Measurements from ENCODE around the gene ARNT2.

ARNT2 gene

DNA sequence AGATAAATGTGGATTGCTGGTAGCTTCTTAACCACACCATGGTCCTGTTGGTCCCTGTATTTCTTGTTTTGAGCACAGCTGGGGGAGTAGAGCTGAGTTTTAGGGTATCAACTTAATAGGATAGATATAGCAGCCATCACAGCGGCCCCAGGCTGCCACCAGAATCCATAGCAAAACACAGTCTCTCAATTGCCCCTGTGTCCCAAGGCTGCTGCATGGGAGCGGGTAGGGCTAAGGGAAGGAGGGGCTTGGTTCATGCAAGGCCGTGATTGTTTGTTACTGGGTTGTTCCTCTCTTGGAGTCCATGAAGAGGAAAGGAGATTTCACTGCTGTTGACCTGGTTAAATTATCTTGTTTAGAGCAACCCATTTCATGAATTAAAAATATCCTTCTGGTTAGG is 22.1 kb downstream of the ARNT2 start:
- Mint-ChIP-seq H3K9me3 (no peaks in the 10 kb centered on the region), H3K4me1 (no peaks in the 10 kb centered on the region), H3K4me3 (no peak overlapping the region), H3K27me3 (peaks cover 30% of the 10 kb centered on the region), H3K27ac (no peak overlapping the region)
- no peak for DNase-seq
- ATAC-seq, result no peak

DNA sequence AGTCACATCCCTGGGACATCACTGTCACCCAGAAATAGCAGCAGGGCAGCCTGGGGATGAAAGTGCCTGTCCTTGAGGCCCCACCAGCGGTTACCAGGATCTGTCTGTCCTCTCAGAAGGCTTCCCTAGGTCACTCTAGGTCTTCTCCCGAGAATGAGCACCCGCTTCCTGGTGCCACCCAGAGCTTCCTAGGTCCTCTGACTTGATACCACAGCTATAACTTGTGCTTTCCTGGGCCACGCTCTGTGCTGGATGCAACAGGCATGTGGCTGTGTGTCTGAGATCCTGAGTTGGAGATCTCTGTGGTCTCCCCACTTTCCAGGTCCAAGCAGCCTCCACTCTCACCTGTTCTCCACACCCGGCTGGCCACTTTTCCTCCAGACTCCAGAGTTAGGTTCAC is 25.8 kb downstream of the ARNT2 start:
- no peak overlapping the region for H3K27ac Mint-ChIP-seq
- H3K4me1 Mint-ChIP-seq, result no peaks in the 10 kb centered on the region
- H3K9me3 Mint-ChIP-seq, result no peaks in the 10 kb centered on the region
- DNase-seq (no peak), ATAC-seq (no peak)
- H3K27me3 Mint-ChIP-seq, result peaks cover 34% of the 10 kb centered on the region
- no peak overlapping the region for H3K4me3 Mint-ChIP-seq

DNA sequence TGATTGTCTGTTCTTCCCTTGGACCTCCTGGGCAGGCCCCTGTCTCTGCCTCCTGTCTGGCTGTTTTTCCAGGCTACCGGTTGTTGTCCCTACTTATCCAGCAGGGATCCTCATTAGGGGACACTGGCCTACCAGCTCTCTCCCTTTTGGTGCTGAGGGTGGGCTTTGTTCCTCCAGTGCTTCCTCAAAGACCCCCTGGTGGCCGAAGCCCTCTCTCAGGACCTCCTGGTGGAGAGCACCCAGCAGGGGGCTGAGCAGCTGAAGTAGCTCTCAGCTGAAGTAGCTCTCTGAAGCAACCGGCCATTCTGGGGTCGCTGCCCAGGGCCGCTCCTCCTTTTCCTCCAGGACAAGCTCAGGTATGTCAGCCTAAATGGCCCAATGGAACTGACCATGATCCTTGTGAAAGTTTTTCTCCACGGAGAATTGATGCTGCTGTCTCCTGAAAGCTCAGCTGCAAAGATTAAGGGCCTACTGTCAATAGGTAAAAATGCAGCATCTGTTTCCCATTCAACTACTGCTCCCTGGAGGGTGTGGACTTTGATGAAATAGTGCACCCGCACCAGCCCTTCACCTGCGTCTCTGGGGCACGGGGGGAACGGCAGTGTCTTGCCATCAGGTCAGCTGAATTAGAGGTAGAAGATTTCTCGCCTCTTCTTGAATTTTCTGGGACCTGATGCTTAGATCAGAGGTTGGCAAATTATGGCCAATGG is 27.6 kb downstream of the ARNT2 start:
- peaks cover 28% of the 10 kb centered on the region for H3K27me3 Mint-ChIP-seq

DNA sequence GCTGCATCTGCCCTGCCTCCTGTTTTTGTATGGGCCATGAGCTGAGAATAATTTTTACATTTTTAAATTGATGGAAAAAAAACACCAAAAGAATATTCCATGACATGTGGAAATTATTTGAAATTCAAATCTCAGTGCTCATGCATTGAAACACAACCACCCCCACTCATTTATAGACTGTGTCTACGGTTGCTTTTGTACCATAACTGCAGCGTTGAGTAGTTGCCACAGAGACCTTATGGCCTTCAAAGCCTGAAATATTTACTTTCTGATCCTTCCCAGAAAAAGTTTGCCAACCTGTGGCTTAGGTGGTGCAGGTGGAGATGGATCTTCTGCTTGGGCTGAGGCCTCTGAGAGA is 28.1 kb downstream of the ARNT2 start:
- ATAC-seq (no peak), DNase-seq (no peak)
- Mint-ChIP-seq H3K27ac (no peak overlapping the region), H3K27me3 (peaks cover 33% of the 10 kb centered on the region), H3K4me1 (peaks cover 6% of the 10 kb centered on the region), H3K4me3 (no peak overlapping the region), H3K9me3 (no peaks in the 10 kb centered on the region)

More for the DNA sequence above, 27.6 kb downstream of the ARNT2 start:
- Mint-ChIP-seq H3K4me1 (peaks cover 3% of the 10 kb centered on the region), H3K9me3 (no peaks in the 10 kb centered on the region), H3K27ac (no peak overlapping the region), H3K4me3 (no peak overlapping the region)
- DNase-seq (no peak), ATAC-seq (no peak)

DNA sequence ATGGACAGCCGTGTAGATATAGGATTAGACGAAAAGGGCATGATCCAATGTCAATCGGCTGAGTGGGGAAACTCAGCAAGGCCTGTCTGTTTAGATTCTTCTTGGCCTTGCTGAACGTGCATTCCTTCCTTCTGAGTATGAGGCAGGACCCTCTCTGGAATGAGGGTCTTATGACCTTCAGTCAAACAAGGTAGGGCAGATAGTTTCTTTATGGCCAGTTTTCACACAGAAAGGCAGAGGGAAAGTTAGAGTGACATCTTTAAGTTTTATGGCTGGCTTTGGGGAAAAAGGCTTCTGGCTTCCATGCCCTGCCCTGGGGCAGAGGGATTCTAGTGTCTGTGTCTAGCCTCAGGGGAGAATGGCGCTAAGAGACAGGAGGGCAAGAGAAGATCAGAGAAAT is 29.7 kb downstream of the ARNT2 start:
- DNase-seq (no peak), ATAC-seq (no peak)
- H3K27me3 Mint-ChIP-seq, result peaks cover 36% of the 10 kb centered on the region
- H3K27ac Mint-ChIP-seq, result no peak overlapping the region
- H3K4me3 Mint-ChIP-seq, result no peak overlapping the region
- no peaks in the 10 kb centered on the region for H3K9me3 Mint-ChIP-seq
- H3K4me1 Mint-ChIP-seq, result peaks cover 6% of the 10 kb centered on the region

DNA sequence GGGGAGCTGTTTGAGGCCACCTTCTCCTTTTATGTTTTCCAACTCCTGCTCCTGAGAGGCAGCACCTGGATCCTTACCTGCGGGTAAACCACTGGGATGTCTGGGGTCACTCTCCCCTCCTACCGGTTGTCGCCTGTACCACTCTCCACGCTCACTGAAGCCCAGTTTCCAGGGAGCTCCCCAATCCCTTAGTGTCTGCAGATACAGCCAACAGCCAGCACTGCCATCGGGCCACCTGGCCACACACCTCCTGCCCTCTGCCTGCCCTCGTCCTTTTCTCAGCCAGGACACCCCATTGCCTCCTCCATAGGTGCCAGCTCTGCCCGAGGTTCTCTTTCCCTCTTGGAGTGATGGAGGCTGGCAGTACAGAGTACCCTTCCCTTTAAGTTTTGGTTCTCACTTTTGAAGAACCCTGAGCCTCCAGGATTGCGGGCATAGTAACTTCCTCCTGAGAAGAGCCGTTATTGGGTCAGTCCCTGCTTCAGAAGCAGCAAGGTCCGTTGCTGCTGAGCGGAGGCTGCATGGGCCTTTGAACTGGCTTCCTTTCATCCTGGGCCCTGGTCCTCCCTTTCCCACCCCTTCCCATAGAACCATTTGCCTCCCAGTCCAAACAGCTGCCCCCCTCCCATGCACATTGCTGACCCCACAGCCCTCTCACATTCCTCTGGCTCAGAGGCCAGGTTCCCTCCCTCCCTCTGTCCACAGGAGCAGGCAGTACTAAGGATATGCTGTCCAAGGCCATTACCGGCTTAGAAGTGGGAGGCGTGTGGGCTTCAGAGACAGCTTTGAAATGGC is 30.9 kb downstream of the ARNT2 start:
- DNase-seq (no peak), ATAC-seq (no peak)
- H3K9me3 Mint-ChIP-seq, result no peaks in the 10 kb centered on the region
- no peak overlapping the region for H3K4me3 Mint-ChIP-seq
- H3K27me3 Mint-ChIP-seq, result peaks cover 25% of the 10 kb centered on the region
- peaks cover 6% of the 10 kb centered on the region for H3K4me1 Mint-ChIP-seq
- H3K27ac Mint-ChIP-seq, result no peak overlapping the region

DNA sequence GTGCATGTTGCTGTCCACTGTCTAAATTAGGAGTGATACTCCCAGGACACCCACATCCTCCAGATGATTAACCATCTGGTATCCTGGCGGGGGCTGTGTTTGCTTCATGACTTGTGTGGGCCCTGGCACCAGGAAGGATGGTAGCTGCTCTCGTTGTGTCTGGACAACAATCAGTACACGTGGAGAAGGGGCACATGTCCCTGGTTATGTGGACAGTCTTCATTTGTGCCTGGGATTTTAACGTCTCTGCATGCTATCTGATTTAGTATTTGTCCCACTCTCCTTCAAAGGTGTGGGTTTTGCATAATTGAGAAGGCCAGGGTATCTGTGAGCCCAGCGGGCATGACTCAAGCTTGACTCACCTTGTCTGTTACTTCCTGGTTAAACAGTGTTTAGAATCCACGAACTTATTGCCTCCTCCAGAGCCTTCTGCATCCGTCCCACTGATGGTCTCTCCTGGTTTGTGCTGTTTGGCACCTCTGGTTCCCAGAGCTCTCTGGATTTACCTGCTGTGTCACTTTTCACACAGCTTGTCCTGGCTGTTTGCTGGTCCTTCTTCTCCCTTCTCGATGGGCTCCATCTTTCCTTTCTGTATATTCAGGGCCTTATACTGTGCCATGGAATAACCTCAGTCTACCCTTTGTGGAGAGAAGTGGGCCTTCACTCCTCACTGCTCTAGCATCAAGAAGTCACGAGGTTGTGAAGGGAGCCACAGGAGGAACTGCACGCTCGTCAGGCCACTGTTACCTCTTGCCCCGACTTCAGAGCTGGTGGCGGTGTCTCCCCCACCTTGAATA is 32.5 kb downstream of the ARNT2 start:
- DNase-seq, result no peak
- Mint-ChIP-seq H3K27ac (peak overlapping the region in 1 of 2 donors; percentile 9), H3K4me1 (peaks cover 6% of the 10 kb centered on the region), H3K27me3 (peaks cover 17% of the 10 kb centered on the region), H3K4me3 (no peak overlapping the region), H3K9me3 (no peaks in the 10 kb centered on the region)
- ATAC-seq, result no peak

DNA sequence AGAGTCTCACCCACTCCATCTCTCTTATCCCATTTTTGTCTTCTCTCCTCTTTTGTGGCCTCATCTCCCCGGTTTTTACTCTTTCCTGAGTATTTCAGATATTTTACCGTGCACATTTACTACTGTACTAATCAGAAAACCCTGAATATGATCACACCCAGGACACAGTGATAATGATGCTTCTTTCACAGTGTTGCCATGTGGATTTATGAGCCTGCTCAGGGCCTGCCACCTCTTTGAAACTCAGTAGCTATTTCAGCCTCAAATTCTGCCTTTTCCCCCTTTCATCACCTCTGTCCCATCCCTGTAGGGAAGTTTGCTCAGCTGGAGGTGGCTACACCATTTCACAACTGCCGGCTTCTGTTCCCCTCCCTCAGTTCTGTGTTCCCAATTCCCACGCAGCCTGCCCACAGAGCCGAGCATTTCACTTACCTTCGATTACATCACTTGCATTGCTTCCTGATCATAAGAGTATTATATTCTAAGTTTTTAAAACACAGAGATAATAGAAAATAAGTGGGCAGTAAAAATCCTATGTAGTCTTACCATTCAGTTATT is 33.2 kb downstream of the ARNT2 start:
- H3K27ac Mint-ChIP-seq, result peak overlapping the region in 1 of 2 donors; percentile 34
- peaks cover 19% of the 10 kb centered on the region for H3K27me3 Mint-ChIP-seq
- H3K9me3 Mint-ChIP-seq, result no peaks in the 10 kb centered on the region
- ATAC-seq, result no peak
- no peak for DNase-seq
- no peak overlapping the region for H3K4me3 Mint-ChIP-seq
- H3K4me1 Mint-ChIP-seq, result peaks cover 6% of the 10 kb centered on the region

DNA sequence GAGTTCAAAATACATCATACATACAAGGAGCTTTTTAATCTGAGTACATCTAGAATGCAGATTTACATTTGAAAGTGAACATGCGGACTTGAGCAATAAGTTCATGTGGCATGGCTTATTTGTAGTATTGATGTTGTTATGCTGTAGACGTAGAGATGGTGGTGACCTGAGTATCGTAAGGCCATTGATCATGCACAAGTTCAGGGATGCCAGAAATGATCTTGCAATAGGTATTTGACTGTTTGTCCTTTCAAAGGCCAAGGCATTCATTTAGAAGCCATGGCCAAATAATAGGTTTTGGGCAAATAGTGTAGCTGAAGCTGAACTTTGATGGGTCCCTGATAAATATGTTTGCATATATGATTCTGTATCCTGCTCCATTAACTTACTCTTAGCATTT is 35.0 kb downstream of the ARNT2 start:
- peaks cover 6% of the 10 kb centered on the region for H3K4me1 Mint-ChIP-seq
- H3K27ac Mint-ChIP-seq, result no peak overlapping the region
- DNase-seq (no peak), ATAC-seq (no peak)
- H3K9me3 Mint-ChIP-seq, result no peaks in the 10 kb centered on the region
- no peak overlapping the region for H3K4me3 Mint-ChIP-seq
- H3K27me3 Mint-ChIP-seq, result peaks cover 19% of the 10 kb centered on the region

DNA sequence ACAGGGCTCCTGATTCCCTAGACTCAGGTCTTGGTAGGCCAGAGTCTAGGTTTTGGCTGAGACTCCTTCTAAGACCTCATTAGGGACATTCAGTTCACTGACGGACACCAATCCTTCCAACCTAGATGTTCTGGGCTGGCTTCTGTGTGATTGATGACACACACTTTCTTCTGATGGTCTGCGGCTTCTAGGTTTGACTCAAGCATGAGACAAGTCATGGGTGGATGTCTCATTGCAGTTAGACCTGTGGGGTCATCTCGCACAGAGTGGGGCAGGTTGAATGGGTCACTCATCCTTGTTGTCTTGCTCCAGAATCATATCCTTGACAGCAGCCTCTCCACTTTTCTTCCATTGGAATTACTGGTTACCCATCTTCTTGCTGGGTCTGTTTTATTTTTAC is 35.8 kb downstream of the ARNT2 start:
- ATAC-seq (no peak), DNase-seq (no peak)
- H3K27ac Mint-ChIP-seq, result no peak overlapping the region
- H3K27me3 Mint-ChIP-seq, result peaks cover 19% of the 10 kb centered on the region
- no peaks in the 10 kb centered on the region for H3K9me3 Mint-ChIP-seq
- H3K4me1 Mint-ChIP-seq, result peaks cover 6% of the 10 kb centered on the region
- H3K4me3 Mint-ChIP-seq, result no peak overlapping the region

DNA sequence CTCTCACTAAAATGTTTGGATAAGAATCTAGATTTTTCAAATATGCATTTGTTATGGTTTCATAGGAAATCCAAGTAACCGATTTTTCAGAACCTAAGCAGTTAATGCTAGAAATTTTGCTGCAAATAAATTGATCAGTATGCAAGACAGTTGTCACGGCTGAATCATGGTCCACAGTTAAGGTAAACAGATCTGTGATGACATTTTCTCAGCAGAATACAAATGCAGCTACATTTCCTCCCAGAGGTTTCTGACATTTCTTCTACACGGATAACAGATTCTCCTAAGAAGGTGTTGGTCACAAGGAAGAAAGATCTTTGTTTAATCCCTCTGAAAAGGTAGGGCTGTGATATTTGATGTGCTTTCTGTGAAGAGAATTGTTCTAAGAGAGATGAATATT is 36.9 kb downstream of the ARNT2 start:
- H3K4me3 Mint-ChIP-seq, result no peak overlapping the region
- ATAC-seq (no peak), DNase-seq (no peak)
- H3K9me3 Mint-ChIP-seq, result no peaks in the 10 kb centered on the region
- H3K27me3 Mint-ChIP-seq, result peaks cover 19% of the 10 kb centered on the region
- H3K27ac Mint-ChIP-seq, result no peak overlapping the region
- peaks cover 6% of the 10 kb centered on the region for H3K4me1 Mint-ChIP-seq

DNA sequence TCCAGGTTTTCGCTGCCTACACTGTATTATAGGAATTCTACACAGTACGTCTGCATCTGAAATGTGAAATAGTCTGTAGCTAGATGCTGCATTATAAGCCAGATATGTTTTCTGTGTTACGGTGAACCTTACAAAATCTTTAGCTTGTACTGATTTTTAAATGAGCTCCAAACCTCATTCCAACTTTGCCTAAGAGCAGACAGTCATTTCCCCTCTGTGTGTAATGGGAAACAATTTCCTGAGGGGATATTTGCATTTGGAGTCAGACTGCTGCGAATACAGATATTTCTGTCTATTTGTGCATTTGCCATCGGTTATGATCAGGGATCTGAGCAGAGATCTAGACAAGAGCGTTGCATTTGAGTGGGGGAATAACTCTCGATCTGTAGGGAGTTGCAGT is 37.5 kb downstream of the ARNT2 start:
- H3K4me3 Mint-ChIP-seq, result no peak overlapping the region
- peaks cover 4% of the 10 kb centered on the region for H3K4me1 Mint-ChIP-seq
- DNase-seq (no peak), ATAC-seq (no peak)
- no peak overlapping the region for H3K27ac Mint-ChIP-seq
- H3K9me3 Mint-ChIP-seq, result no peaks in the 10 kb centered on the region
- peaks cover 19% of the 10 kb centered on the region for H3K27me3 Mint-ChIP-seq

DNA sequence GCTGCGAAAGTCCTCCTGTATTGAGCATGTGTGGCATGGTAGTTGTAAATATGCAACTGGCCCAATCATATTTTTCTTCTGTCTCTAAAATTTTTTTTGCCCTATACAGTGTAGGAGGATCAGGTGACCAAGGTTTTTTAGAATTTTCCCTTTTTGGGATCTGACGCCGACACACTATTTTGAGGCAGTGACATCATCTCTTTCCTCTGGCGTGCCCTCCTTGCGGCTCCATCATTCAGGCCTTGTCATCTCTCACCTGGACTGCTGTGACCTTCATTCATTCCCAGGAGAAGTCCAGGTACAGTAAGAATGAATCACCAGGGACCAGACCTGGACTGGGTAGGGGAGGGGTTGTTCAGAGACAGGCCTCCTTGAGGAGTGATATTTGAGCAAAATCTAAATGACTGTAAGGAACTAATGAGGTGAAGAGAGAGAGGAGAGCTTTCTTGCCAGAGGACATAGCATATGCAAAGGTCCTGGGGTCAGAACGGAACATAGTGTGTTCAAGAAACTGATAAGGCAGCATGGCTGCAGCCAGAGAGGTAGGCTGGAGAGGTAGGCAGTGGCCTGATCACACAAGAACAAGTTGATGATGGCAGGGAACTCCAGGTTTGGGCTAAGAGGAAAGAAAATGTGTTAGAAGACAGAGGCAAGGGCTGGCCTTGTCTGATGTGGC is 38.7 kb downstream of the ARNT2 start:
- Mint-ChIP-seq H3K27ac (no peak overlapping the region), H3K4me3 (no peak overlapping the region), H3K9me3 (no peaks in the 10 kb centered on the region), H3K27me3 (peaks cover 10% of the 10 kb centered on the region), H3K4me1 (no peaks in the 10 kb centered on the region)
- ATAC-seq (no peak), DNase-seq (no peak)

DNA sequence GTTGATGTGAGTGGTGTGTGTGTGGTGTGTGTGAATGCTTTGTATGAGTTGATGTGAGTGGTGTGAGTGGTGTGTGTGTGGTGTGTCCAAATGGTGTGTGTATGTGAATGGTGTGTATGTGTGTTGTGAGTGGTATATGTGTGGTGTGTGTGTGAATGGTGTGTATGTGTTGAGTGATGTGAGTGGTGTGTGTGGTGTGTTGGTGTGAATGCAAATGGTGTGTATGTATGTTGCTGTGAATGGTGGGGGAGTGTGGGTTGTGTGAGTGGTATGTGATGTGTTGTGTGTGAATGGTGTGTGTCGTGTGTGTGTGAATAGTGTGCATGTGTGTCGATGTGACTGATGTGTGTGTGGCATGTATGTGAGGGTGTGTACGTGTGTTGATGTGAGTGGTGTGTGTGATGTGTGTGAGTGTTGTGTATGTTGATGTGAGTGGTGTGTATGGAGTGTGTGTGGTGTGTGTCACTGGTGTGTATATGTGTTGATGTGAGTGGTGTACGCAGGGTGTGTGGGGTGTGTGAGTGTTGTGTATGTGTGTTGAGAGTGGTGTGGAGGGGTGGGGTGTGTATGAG is 40.6 kb downstream of the ARNT2 start:
- peaks cover 10% of the 10 kb centered on the region for H3K27me3 Mint-ChIP-seq
- H3K9me3 Mint-ChIP-seq, result no peaks in the 10 kb centered on the region
- ATAC-seq (no peak), DNase-seq (no peak)
- no peaks in the 10 kb centered on the region for H3K4me1 Mint-ChIP-seq
- H3K4me3 Mint-ChIP-seq, result no peak overlapping the region
- no peak overlapping the region for H3K27ac Mint-ChIP-seq

All from stimulated activated naive CD8-positive, alpha-beta T cell treated with anti-CD3 and anti-CD28 coated beads, Interleukin-15, amount 100 ng/mL, for 72 hours (primary cell).